ENCODE data around the gene PRSS35.

GRCh38 chr6:83514866-83515466 is 2.6 kb downstream of the PRSS35 start:
- TF ChIP-seq, protein P1, sequence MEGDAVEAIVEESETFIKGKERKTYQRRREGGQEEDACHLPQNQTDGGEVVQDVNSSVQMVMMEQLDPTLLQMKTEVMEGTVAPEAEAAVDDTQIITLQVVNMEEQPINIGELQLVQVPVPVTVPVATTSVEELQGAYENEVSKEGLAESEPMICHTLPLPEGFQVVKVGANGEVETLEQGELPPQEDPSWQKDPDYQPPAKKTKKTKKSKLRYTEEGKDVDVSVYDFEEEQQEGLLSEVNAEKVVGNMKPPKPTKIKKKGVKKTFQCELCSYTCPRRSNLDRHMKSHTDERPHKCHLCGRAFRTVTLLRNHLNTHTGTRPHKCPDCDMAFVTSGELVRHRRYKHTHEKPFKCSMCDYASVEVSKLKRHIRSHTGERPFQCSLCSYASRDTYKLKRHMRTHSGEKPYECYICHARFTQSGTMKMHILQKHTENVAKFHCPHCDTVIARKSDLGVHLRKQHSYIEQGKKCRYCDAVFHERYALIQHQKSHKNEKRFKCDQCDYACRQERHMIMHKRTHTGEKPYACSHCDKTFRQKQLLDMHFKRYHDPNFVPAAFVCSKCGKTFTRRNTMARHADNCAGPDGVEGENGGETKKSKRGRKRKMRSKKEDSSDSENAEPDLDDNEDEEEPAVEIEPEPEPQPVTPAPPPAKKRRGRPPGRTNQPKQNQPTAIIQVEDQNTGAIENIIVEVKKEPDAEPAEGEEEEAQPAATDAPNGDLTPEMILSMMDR (CRISPR knock-in tag; IDR thresholded peaks at IDR 0.05), result peak; percentile 76
- TF ChIP-seq HMGXB3 (CRISPR knock-in tag; IDR thresholded peaks at IDR 0.05; ENCODE audit: borderline replicate concordance), result no peak
- TF ChIP-seq TRIM24 (CRISPR knock-in tag; IDR thresholded peaks at IDR 0.05), result no peak
- no peak for TF ChIP-seq CBX5 (CRISPR knock-in tag; IDR thresholded peaks at IDR 0.05; ENCODE audit: borderline replicate concordance)
- no peak for TF ChIP-seq RERE (CRISPR knock-in tag; IDR thresholded peaks at IDR 0.05; ENCODE audit: low read depth)
- TF ChIP-seq ZFP41 (CRISPR knock-in tag; IDR thresholded peaks at IDR 0.05; ENCODE audit: borderline replicate concordance), result no peak
- no peak for TF ChIP-seq ASH2L (IDR thresholded peaks at IDR 0.05; ENCODE audit: insufficient read length, low read depth, low read length)
- TF ChIP-seq SIX4 (CRISPR knock-in tag; IDR thresholded peaks at IDR 0.05), result no peak
- TF ChIP-seq HMG20B (CRISPR knock-in tag; conservative IDR thresholded peaks at IDR 0.05), result no peak

All from HepG2 (cell line).